Mesenteric fat pad (tissue), 1 donor: ENCODE data around the gene REX1BD. TPM values are rescaled to one million over a fixed set of nuclear protein-coding genes. Genes with fewer than 3 reads are reported as not detected.
"Not testable (repeated sequence)": the region's sequence is repeated elsewhere in the genome, so short reads cannot be mapped to it uniquely, and the experiment has no call there.

Source experiments
- DNase-seq: peaks from one replicate; pipeline ENCODE4 v3.0.0-alpha.2; 2020; ENCODE audit warnings: low spot score
- total RNA-seq: library from RNA; stranded (reverse); fragmentation: NEBNext Ultra II Directional; extraction: Animal tissue kit (Norgen Biotek cat#: 25700); gene quantifications from one replicate; pipeline ENCODE4 v1.2.1, GENCODE V29; 2021
- donor health status: DM: yes; HTN: yes; CAD: no.

Gene REX1BD
- total RNA-seq, 1 donor from 2014 or later: 52.7 TPM

GRCh38 chr19:18600692-18601397, 12.2 kb downstream of the REX1BD start:
- DNase-seq: not testable (repeated sequence)

GRCh38 chr19:18601875-18602274, 13.3 kb downstream of the REX1BD start:
- no peak for DNase-seq

- no peak for DNase-seq
Measured at GRCh38 chr19:18603255-18603957, 14.8 kb downstream of the REX1BD start.

GRCh38 chr19:18603958-18604819, 15.6 kb downstream of the REX1BD start:
- DNase-seq: no peak

GRCh38 chr19:18604820-18605159, 16.2 kb downstream of the REX1BD start:
- no peak for DNase-seq

GRCh38 chr19:18605196-18605545, 16.6 kb downstream of the REX1BD start:
- DNase-seq: no peak

GRCh38 chr19:18605546-18606280, 17.1 kb downstream of the REX1BD start:
- no peak for DNase-seq

GRCh38 chr19:18606281-18607225, 18.0 kb downstream of the REX1BD start, which contains the start of gene CRLF1:
Gene CRLF1 (minus strand): TSS chr19:18606799. CDS start chr19:18606656, 143 bp downstream.
- DNase-seq: no peak

GRCh38 chr19:18607226-18608101, 18.9 kb downstream of the REX1BD start:
- no peak for DNase-seq

- DNase-seq: no peak
Measured at GRCh38 chr19:18608102-18608804, 19.7 kb downstream of the REX1BD start.

- no peak for DNase-seq
Measured at GRCh38 chr19:18608805-18609716, 20.5 kb downstream of the REX1BD start.

GRCh38 chr19:18609717-18610051, 21.1 kb downstream of the REX1BD start:
- no peak for DNase-seq

- DNase-seq: no peak
Measured at GRCh38 chr19:18610245-18610555, 21.6 kb downstream of the REX1BD start.

GRCh38 chr19:18610556-18611326, 22.1 kb downstream of the REX1BD start:
- no peak for DNase-seq

GRCh38 chr19:18611327-18612050, 22.9 kb downstream of the REX1BD start:
- DNase-seq: no peak
